Upper lobe of right lung (tissue), 1 donor: Measurements from ENCODE around the gene UBE2S. TPM values are rescaled to one million over a fixed set of nuclear protein-coding genes. Genes with fewer than 3 reads are reported as not detected.

Experiments
- ATAC-seq: fragments of 200-7000 bp; cut with Tn5 transposase; one replicate; pipeline ENCODE4 v1.9.1; 2020; ENCODE audit warnings: mild to moderate bottlenecking, moderate library complexity
- DNase-seq: peaks from one replicate; pipeline ENCODE4 v3.0.0-alpha.2; 2020
- H3K27ac ChIP-seq: fragments of 200-600 bp; one replicate; pipeline ENCODE4 v1.8.0; 2022
- H3K27me3 ChIP-seq: fragments of 200-600 bp; one replicate; pipeline ENCODE4 v1.8.0; 2022; ENCODE audit warnings: mild to moderate bottlenecking
- H3K36me3 ChIP-seq: fragments of 200-600 bp; one replicate; pipeline ENCODE4 v1.8.0; 2022
- H3K4me1 ChIP-seq: fragments of 200-600 bp; one replicate; pipeline ENCODE4 v1.8.0; 2022
- H3K4me3 ChIP-seq: fragments of 200-600 bp; one replicate; pipeline ENCODE4 v1.8.0; 2022; ENCODE audit warnings: mild to moderate bottlenecking
- H3K9me3 ChIP-seq: fragments of 200-600 bp; one replicate; pipeline ENCODE4 v1.8.0; 2022
- CTCF ChIP-seq: fragments of 200-600 bp; IDR thresholded peaks from one replicate; pipeline ENCODE4 v1.8.0; 2022; ENCODE audit warnings: antibody characterized with exemption
- intact Hi-C: fragments of 100-400 bp; cut with DNase I; formaldehyde crosslinking; loops from one replicate; pipeline ENCODE4 v1.11.0; 2022
- total RNA-seq: library from RNA; stranded (reverse); fragmentation: NEBNext Ultra II Directional; extraction: Animal tissue kit (Norgen Biotek cat#: 25700); gene quantifications from one replicate; pipeline ENCODE4 v1.2.1, GENCODE V29; 2021
- donor health status: DM: no; HTN: yes; CAD: no; lungs with severe emphysema.

The UBE2S gene
- total RNA-seq, 1 donor from 2014 or later: 19.5 TPM

DNA sequence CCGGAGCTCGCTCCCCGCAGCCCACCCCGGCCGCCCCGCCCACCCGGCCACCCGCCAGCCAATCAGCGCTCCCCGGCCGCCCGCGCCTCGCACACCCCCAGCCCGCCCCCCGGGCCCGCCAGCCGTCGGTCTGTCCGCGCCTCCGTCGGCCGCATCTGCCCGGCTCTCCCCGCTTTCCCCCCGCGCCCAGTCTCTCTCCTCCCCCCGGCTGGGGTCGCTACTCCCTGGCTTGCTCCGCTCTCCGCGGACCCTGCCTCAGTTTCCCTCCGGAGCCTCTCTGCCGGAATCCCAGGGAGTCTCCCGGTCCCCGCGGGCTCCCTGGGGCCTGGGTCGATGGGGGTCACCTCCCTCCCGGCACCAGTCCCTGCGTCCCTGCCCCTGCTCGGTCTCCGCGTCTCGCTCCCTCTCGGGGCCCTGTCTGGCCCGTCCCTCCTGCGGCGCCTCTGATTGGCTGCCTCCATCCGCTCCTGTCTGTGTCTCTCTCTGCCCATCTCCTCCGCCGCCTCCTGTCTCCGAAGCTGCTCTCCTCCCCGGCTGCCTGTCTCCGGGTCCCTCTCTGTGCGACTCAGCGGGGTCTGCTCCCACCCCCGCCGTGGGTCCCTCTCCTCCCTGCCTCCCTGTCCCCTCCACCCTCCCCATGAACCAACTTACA lies 37.8 kb downstream of the UBE2S start:
- Histone ChIP-seq H3K27me3 (peaks cover 66% of the 10 kb centered on the region), H3K27ac (no peak overlapping the region), H3K4me1 (peaks cover 5% of the 10 kb centered on the region), H3K9me3 (no peaks in the 10 kb centered on the region), H3K36me3 (no peaks in the 10 kb centered on the region), H3K4me3 (no peak overlapping the region)
- ATAC-seq: peak; percentile 17
- intact Hi-C loops: no loop called here
- TF ChIP-seq CTCF: no peak
- DNase-seq: no peak

DNA sequence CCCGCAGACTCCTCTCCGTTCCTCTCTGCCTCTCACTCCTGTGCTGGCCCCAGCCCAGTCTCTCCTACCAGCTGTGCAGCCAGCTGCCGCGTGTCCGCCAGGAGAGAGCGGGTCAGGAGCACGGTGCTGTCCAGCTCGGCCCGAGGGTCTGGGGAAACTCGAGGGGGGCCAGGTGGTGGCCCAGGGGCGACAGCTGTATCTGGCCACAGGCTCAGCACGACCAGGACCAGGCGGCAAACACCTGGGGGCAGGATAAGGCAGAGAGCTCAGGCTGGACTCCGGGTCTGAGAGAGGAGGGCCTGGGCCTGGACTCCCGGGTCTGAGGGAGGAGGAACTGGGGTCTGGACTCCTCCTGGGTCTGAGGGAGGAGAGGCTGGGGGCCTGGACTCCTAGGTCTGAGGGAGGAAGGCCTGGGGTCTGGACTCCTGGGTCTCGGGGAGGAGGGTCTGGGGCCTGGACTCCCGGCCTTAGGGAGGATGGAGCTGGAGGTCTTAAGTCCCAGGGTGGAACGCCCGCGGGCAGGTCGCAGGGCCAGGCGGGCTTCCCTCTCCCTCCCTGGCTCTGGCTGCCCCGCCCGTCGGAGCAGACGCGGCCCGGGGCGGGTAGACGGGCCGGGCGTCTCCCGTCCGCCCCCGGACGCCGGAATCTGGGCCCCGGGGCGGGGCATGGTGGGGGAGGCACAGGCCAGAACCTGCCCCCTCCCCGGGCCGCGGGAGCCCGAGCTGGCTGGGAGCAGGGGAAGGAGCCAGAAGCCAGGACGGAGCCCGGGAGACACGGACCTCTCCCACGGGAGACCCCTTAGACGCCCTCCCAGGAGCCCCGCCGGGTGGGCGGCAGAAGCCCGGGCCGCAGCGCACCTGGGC lies 38.7 kb downstream of the UBE2S start:
- H3K9me3 ChIP-seq: no peaks in the 10 kb centered on the region
- peak; percentile 79 for ATAC-seq
- intact Hi-C loops: no loop called here
- no peak for DNase-seq
- H3K27me3 ChIP-seq: peaks cover 58% of the 10 kb centered on the region
- peaks cover 5% of the 10 kb centered on the region for H3K4me1 ChIP-seq
- TF ChIP-seq CTCF: no peak
- peak overlapping the region; percentile 19 for H3K4me3 ChIP-seq
- H3K27ac ChIP-seq: no peak overlapping the region
- no peaks in the 10 kb centered on the region for H3K36me3 ChIP-seq

DNA sequence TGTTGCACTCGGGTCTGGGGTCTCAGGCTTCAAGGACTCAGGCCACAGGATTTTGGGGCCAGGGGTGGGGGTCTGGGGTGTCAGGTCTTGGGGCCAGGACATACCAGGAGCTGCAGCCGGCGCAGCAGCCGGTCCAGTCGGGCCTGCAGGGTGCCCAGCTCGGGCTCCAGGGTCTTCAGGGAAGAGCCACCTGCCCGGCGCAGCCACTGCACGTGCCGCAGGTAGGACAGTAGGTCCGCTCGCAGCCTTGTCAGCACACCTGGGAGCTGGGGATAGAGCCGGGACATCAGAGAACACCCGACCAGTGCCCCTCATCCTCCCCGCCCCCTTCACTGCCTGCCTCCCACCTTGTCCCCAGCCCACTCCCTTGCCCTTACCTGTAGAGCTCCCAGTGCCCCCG lies 39.5 kb downstream of the UBE2S start:
- Histone ChIP-seq H3K9me3 (no peaks in the 10 kb centered on the region), H3K4me3 (no peak overlapping the region), H3K36me3 (no peaks in the 10 kb centered on the region), H3K27ac (no peak overlapping the region), H3K4me1 (peaks cover 5% of the 10 kb centered on the region), H3K27me3 (peaks cover 54% of the 10 kb centered on the region)
- TF ChIP-seq CTCF: no peak
- no peak for DNase-seq
- ATAC-seq: no peak
- intact Hi-C loops: no loop called here

DNA sequence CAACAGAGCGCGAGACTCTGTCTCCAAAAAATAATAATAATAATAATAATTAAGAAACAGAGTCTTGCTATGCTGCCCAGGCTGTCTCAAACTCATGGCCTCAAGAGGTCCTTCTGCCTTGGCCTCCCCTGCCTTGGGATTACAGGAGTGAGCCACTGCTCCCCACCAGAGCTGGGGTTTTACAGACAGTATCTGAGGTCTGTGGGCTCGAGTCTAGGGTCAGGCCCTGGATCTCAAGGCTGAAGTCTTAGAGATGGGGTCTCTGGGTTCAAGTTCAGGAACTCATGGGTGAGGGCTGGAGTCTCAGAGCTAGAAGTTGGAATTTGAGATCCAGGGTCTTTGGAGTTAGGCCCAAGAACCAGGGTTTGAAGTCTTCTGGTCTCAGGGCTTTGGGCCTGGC lies 40.8 kb downstream of the UBE2S start:
- no peaks in the 10 kb centered on the region for H3K36me3 ChIP-seq
- peaks cover 41% of the 10 kb centered on the region for H3K27me3 ChIP-seq
- TF ChIP-seq CTCF: no peak
- ATAC-seq (no peak), DNase-seq (no peak)
- intact Hi-C loops: no loop called here
- H3K27ac ChIP-seq: no peak overlapping the region
- H3K4me1 ChIP-seq: peaks cover 5% of the 10 kb centered on the region
- H3K4me3 ChIP-seq: no peak overlapping the region
- no peaks in the 10 kb centered on the region for H3K9me3 ChIP-seq

GRCh38 chr19:55365964-55366363 lies 41.6 kb downstream of the UBE2S start:
- no peak for TF ChIP-seq CTCF
- intact Hi-C loops: no loop called here
- Histone ChIP-seq H3K27me3 (peaks cover 33% of the 10 kb centered on the region), H3K4me1 (peaks cover 5% of the 10 kb centered on the region), H3K9me3 (no peaks in the 10 kb centered on the region), H3K4me3 (no peak overlapping the region), H3K36me3 (no peaks in the 10 kb centered on the region), H3K27ac (no peak overlapping the region)
- DNase-seq (no peak), ATAC-seq (no peak)
